T follicular helper cell (primary cell): Measurements from ENCODE around the gene FBXW8.

Experiments
- DNase-seq: peaks from one replicate; pipeline ENCODE4 v3.0.0-alpha.2; 2020; ENCODE audit warnings: low read depth
- total RNA-seq, 2 experiments: gene quantifications; one replicate each; lab custom pipeline; 2026; lab: John Stamatoyannopoulos, UW

Gene FBXW8, protein sequence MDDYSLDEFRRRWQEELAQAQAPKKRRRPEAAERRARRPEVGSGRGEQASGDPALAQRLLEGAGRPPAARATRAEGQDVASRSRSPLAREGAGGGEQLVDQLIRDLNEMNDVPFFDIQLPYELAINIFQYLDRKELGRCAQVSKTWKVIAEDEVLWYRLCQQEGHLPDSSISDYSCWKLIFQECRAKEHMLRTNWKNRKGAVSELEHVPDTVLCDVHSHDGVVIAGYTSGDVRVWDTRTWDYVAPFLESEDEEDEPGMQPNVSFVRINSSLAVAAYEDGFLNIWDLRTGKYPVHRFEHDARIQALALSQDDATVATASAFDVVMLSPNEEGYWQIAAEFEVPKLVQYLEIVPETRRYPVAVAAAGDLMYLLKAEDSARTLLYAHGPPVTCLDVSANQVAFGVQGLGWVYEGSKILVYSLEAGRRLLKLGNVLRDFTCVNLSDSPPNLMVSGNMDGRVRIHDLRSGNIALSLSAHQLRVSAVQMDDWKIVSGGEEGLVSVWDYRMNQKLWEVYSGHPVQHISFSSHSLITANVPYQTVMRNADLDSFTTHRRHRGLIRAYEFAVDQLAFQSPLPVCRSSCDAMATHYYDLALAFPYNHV
- 9.2 to 18.5 reads per million in 2 experiments for total RNA-seq

GRCh38 chr12:116910645-116911451, at the start of gene FBXW8:
FBXW8 (plus strand) TSS chr12:116910950; CDS start chr12:116911038, 88 bp downstream.
- peak; percentile 12 for DNase-seq

DNA sequence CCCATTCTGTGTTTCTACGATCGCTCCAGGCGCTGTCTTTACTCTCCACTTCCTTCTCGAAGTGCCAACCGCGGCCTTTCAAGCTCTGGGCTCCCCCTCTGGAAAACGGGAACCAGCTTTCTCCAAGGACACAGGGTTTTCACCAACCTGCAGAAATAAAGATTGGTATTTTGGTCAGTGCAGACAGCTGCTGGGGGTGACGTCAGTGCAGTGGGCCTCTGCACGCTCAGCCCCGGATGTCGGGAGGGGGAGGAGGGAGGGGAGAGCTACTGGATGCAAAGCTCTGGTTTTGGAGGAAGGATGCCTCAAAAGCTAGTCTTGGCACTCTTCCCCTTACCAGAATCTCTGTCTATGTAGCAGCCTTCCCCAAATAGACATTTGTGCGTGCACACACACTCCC, 49.4 kb upstream of the FBXW8 start:
- no peak for DNase-seq

- no peak for DNase-seq
Observed at GRCh38 chr12:116862167-116862566, 48.6 kb upstream of the FBXW8 start.

DNA sequence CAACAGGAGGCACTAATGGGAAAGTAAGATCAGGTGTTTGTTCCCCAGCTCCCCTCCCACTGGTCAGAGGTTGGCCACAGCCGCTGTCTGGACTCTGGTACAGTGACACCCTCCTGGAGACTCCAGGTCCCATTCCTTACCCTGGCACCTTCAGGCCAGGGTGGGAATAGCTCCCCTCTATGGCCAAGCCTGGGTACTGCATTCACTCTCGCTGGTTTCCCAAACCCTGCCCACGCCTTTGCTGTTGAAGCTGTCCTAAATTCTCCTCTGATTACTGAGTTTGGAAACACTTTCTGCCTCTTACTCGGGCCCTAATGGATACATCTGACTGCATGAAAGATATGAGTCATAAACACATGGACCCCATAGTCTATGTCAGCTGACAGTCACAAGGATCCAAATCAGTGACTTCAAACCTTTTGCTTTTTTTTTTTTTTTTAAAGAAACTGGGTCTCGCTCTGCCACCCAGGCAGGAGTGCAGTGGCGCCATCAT, 47.4 kb upstream of the FBXW8 start:
- DNase-seq, result no peak

DNA sequence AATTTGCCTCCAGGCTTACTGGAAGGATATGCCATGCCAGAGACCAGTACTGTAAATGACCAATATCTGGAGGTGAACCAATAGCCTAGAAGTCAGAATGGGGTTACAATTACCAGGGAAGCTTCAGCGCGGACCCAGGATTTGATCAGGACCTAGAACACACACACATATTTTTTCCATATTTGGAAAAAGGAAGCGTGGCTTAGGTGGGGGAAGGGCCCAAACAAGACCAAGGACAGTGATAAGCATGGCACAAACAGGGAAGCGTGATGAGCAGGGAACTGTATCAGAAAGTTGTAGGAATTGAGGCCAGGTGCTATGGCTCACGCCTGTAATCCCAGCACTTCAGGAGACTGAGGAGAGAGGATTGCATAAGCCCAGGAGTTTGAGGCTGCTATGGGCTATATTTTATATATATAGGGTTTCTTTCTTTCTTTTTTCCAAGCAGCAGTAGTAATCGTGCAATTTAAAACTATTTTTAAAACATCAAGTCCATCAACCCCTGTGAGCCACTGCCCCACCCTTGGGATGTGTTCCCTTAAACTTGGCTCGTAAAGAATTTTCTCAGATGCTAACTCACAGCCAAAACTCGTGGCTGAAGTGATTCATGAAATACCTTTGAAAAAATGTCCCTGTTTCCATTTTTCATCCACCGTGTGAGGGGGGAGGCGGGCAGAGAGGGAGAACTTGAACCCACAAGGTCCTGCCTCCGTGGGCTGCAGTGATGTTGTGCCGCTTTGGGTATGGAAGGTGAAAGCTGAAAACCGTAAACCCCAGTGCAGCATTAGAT, 46.2 kb upstream of the FBXW8 start:
- DNase-seq, result no peak

- DNase-seq, result no peak
Observed at GRCh38 chr12:116867523-116867922, 43.2 kb upstream of the FBXW8 start.

GRCh38 chr12:116870306-116870705, 40.4 kb upstream of the FBXW8 start:
- DNase-seq, result no peak

DNA sequence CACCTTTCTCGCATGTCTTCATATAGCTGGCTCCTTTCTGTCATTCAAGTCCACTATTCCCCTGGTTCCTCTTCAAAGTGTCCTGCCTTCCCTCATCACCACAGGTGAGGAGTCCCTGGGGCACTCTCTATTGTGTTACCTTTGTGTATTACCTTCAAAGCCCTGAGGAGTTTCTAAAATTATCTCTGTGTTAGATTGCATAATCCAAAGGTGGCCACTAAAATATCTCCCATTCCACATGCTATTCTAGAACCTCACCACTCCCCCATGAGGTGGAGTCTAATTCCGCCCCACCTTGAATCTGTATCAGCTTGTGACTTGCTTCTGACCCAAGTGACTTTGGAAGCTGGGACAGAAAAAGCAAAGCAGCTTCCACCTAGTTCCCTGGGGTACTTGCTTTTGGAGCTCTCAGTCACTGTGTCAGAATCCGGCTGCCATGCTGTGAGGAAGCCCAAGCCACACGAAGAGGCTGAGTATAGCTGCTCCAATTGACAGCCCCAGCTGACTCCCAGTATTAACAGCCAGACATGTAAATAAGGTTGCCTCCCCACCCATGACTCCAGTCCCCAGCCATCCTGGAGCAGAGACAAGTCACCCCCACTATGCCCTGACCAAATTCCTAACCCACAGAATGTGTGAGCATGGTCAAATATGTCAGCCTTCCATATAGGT, 36.3 kb upstream of the FBXW8 start:
- no peak for DNase-seq

DNA sequence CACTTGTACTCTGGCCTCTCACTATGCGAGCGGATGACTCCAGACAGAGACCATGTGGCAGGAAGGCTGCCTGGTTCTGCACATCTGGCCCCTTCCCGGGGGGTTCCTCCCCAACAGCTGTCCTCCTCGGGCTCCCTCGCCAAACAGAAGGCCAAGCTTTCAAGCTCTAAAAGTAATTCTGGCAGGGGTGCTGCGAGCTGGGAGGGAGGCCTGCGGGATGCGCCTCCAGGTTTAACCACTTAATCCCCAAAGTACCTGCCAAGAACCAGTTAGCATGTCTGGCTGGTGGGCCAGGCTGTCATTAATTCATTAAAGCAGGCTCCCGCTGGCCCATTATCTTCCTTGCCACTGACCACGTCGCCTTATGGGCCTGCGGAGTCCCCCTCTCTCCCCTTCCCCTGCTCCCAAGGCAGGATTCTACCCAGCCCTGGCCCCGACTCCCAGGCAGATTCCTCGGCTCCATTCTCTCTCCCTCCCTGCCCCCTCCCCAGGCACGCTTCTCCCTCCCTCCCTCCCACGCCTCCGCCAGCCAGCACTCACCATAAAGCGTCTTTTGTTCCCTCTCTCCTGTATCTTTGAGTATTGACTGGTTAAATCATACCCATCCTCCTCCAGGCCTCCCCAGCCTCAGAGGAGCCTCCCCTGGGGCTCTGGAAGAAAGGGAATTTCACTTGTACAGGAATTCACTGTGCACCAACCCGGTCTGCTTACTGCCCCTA, 34.4 kb upstream of the FBXW8 start:
- no peak for DNase-seq

- DNase-seq, result no peak
Observed at GRCh38 chr12:116878567-116879508, 31.9 kb upstream of the FBXW8 start.

DNA sequence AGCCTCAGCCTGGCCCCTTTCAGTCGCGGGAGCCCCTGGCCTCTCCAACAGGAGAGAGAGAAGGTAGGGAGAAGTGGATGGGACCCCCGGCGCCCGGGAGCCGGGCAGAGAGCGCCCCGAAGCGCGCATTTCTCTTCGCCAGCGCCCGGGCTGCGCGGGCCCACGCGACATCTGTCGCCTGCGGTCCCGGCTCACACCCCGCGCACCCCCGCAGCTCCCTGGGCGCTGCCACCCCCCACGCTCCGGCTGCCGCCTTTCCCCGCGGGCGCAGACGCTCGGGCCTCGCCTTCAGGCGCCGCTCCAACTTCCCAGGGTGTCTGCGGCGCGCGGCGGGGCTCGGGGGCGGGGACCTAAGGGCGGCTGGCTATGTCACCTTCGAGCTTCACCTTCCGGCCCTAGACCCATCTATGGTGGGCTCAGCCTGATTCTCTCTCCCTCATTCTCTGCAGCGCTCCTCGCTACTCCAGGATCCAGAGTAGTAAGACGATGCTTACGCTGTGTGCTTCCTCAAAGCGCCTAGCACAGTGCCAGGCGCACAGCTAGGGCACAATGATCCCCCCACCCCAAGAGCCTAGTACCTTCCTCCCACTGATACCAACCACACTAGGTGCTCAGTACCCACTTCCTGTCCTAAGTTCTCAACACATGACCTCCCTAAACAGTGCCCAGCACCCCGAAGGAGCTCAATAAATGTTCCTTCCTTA, 31.1 kb upstream of the FBXW8 start:
- no peak for DNase-seq

DNA sequence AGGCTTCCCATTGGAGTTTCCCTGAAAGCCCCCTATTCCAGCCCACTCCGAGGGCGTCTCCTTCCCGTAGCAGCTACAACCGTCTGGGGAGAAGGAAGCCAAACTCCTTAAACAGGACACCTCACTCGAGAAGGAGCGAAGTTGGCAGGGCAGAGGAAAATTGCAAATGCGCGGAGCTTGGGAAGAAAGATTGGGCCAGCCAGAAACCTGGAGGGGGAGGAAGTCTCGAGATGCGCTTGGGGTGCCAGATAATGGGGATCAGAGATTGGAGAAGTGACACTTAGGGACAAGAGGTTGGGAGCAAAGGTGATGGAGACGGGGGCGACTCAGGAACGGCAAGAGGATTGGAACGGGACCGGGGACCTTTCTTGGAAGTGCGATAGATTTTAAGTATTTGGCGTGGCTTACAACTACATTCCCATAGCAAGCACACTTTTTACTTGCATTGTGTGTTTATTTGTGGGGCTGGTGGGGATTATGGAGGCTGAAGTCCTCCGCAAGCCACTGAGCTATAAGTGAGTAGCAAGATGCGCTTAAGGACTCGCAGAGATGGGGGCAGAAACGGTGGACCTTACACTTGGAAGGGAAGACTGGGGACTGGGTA, 30.4 kb upstream of the FBXW8 start:
- no peak for DNase-seq

DNA sequence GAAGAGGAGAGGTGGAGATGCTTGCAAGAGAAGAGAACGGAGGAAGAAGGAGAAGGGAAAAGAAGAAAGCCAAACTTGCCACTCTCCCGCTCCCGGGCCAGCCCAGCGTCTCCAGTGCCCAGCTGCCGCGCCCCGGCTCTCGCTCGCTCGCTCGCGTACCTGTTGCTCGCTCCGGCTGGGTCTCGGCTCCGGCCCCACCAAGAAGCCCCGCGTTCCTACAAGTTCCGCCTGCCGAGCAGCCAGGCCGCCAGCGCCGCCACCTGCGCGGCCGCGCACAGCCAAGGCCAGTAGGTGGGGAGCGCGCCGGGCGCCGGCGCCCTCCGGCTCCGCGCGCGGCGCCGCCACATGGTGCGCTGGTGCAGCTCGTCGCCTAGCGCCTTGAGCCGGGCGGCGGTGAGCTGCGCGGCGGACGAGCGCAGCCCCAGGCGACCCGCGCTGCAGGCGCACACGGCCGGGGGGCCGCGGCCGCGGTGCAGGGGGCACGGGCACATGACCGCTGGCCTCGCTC, 29.9 kb upstream of the FBXW8 start:
- no peak for DNase-seq

- no peak for DNase-seq
Observed at GRCh38 chr12:116881325-116881876, 29.3 kb upstream of the FBXW8 start, which contains the start of gene HRK. HRK (minus strand) TSS chr12:116881441; CDS start chr12:116881307, 134 bp downstream.

DNA sequence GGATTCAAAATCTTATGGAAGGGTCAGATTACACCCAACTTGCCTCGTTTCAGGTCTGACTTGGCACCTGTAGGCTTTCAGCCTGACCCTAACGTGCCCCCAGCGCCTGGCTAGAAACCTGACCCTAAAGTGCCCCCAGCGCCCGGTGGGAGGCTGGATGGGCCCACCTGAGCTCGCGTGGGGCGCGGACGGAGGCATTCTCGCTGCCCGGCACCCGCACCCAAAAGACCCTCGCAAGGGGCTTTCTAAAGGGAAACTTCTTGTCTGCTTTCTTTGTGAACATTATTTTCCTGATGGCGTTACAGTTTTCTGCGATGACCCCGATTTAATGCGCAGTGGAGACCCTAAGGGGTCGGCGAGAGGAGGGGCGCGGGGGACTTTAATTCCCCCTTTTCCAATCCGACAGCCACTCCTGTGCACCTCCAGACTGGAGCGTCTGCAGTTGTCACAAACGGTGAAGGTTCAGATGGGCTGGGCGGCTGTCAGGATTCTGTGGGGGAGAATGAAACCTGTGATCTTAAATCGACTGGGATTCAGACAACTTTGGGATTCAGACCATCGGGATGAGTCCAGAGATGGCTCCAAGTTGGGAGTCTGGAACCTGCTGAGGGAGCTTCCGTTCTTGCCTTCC, 28.8 kb upstream of the FBXW8 start:
- DNase-seq, result no peak

GRCh38 chr12:116882742-116883141, 28.0 kb upstream of the FBXW8 start:
- no peak for DNase-seq

GRCh38 chr12:116884871-116885270, 25.9 kb upstream of the FBXW8 start:
- no peak for DNase-seq
